ENCODE data around the gene PTPN14. TPM values are rescaled to one million over a fixed set of nuclear protein-coding genes. Genes with fewer than 3 reads are reported as not detected.

The PTPN14 gene
- total RNA-seq, 1 experiment from 2014 or later, result 37.5 TPM

- H3K79me2 ChIP-seq (ENCODE audit: insufficient read depth, low read length), result no peaks in the 10 kb centered on the region
- no peak overlapping the region for H3K9ac ChIP-seq (ENCODE audit: low read length)
- H3K4me2 ChIP-seq (ENCODE audit: low read length), result no peak overlapping the region
- TF ChIP-seq CTCF (IDR thresholded peaks at IDR 0.05 in 2 of 3, conservative IDR thresholded peaks at IDR 0.05 in 1 of 3; ENCODE audit: borderline replicate concordance in 1 of 3, insufficient read depth in 1 of 3, low read depth in 2 of 3, low read length in 2 of 3) (no peak), EZH2phosphoT487 (IDR thresholded peaks at IDR 0.05; ENCODE audit: borderline replicate concordance) (no peak), ZFX (IDR thresholded peaks at IDR 0.05) (no peak), SRF (IDR thresholded peaks at IDR 0.05; ENCODE audit: low read depth) (no peak), TCF7L2 (IDR thresholded peaks at IDR 0.05; ENCODE audit: borderline replicate concordance, extremely low read depth, insufficient read depth, insufficient read length) (no peak), POLR2A (IDR thresholded peaks at IDR 0.05; ENCODE audit: borderline replicate concordance, extremely low read depth, insufficient read depth, insufficient read length) (no peak), JUND (IDR thresholded peaks at IDR 0.05) (no peak), ELF1 (IDR thresholded peaks at IDR 0.05; ENCODE audit: borderline replicate concordance, low read depth) (no peak), ZNF274 (IDR thresholded peaks at IDR 0.05; ENCODE audit: low read depth, low read length) (no peak), FOSL1 (IDR thresholded peaks at IDR 0.05; ENCODE audit: low read depth) (no peak), SP1 (IDR thresholded peaks at IDR 0.05; ENCODE audit: low read depth) (no peak), ATF3 (IDR thresholded peaks at IDR 0.05) (no peak), REST (IDR thresholded peaks at IDR 0.05; ENCODE audit: low read depth) (no peak), SIN3A (IDR thresholded peaks at IDR 0.05; ENCODE audit: low read depth) (no peak), ZBTB33 (IDR thresholded peaks at IDR 0.05; ENCODE audit: extremely low read depth, insufficient replicate concordance, low read length) (no peak), EZH2 (IDR thresholded peaks at IDR 0.05) (no peak), YY1 (IDR thresholded peaks at IDR 0.05; ENCODE audit: extremely low read depth, insufficient replicate concordance, low read depth, low read length) (no peak), POLR2AphosphoS5 (IDR thresholded peaks at IDR 0.05; ENCODE audit: low read depth, low read length) (no peak), MAX (IDR thresholded peaks at IDR 0.05) (no peak), EGR1 (IDR thresholded peaks at IDR 0.05; ENCODE audit: low read depth) (no peak)
- H3K9me2 ChIP-seq (ENCODE audit: insufficient read depth), result no peaks in the 10 kb centered on the region
- H3K27ac ChIP-seq (ENCODE audit: low read depth, low read length), result no peak overlapping the region
- no peaks in the 10 kb centered on the region; a peak in 1 of 4 replicates for H3K4me1 ChIP-seq (ENCODE audit: control insufficient read depth in 1 of 2, insufficient read depth in 2 of 2, low read length in 2 of 2)
- H3K4me3 ChIP-seq (replicated peaks in 1 of 2; ENCODE audit: low read depth in 1 of 2, low read length in 2 of 2), result no peak overlapping the region
- H4K20me1 ChIP-seq (ENCODE audit: insufficient read depth), result no peaks in the 10 kb centered on the region
- RAD21 ChIA-PET (ENCODE audit: low non-redundant PET in 1 of 2, low total read pairs in 2 of 2, uncharacterized antibody in 2 of 2, unreplicated experiment in 2 of 2), result no interaction called here
- DNase-seq (ENCODE audit: low read depth, low spot score) (no peak), ATAC-seq (no peak)
- no TSS peak for BruUV-seq (replicated peaks)
- H3K36me3 ChIP-seq (ENCODE audit: control insufficient read depth in 1 of 2, insufficient read depth in 2 of 2, low read length in 2 of 2), result peaks cover 5 to 18% of the 10 kb centered on the region in 2 experiments; a peak in 2 of 4 replicates
- no peaks in the 10 kb centered on the region for H3K27me3 ChIP-seq (ENCODE audit: insufficient read depth, low read length)
- CTCF ChIA-PET, result interaction anchor here (1.2 kb wide), 1 partner anchor 199 kb away, joined by 3 read pairs; no protein-coding TSS in a partner anchor
- no peaks in the 10 kb centered on the region for H3K9me3 ChIP-seq (ENCODE audit: control insufficient read depth in 1 of 2, insufficient read depth in 1 of 2, low read depth in 1 of 2, low read length in 2 of 2)
- intact Hi-C loops (cut with micrococcal nuclease), result no loop called here
- POLR2A ChIA-PET, result no interaction called here
- H2AFZ ChIP-seq (ENCODE audit: low read depth, low read length, poor library complexity, severe bottlenecking), result no peak overlapping the region
Measured at GRCh38 chr1:214386747-214387146, 164.7 kb downstream of the PTPN14 start.
